DMS 273 treated with DMSO at 0.1 percent for 48 hours (cell line): ENCODE results near the gene SGCA.
A peak's percentile ranks its signal among the peaks of the same experiment; 100 is the strongest.

Experiments used
- DNase-seq: peaks from one replicate; lab custom pipeline; 2025; lab: John Stamatoyannopoulos, UW

SGCA gene

DNA sequence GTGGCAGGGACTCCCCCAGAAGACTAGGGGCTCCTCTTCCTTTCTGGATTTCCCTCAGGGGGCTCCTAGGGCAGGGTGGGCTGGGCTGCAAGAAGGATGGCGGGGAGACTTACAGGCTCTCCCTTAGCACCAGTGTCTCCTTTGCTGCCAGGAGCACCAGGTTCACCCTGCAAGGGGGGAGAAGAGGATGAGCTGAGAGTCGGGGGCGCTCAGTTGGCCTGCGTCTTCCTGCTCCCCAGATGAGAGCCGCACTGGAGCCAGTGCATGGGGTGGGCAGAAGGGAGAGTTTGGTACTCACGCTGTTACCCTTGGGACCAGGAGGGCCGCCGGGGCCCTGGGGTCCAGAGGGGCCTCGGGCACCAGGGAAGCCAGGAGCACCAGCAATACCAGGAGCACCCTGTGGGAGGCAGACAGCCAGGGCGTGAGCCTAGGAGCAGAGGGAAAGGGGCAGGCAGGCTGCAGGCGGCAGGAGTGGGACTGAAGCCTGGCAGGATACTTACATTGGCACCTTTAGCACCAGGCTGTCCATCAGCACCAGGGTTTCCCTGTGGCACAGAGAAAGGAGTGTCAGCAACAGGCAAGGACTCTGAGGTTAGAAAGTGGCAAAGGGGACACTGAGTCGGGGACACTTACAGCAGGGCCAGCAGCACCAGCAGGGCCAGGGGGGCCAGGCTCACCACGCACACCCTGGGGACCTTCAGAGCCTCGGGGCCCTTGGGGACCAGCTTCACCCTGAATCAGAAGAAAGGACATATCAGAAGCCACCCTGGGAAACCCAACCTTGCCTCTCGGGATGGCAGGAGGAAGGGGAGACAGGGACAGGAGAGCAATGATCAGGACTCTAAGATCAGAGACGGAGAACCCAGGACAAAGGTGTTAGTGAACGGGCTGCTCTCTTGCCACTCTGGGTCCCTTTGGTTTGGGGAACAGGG, 29.4 kb downstream of the SGCA start:
- DNase-seq, result no peak

DNA sequence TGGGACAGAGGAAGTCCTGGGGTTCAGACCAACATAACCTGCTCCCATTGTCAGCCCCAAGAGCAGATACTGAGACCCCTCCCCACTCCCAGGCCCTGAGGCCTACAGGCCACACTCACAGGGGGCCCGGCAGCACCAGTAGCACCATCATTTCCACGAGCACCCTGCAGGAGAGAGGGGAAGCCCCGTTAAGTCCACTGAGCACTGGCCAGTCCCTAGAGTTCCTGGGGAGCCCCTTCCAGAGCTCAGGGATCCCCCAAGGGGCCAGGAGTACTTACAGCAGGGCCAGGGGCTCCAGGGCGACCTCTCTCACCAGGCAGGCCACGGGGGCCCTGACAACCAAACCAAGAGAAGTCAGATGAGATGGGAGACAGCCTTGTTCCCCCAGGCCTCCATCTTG, 30.2 kb downstream of the SGCA start:
- DNase-seq, result no peak

DNA sequence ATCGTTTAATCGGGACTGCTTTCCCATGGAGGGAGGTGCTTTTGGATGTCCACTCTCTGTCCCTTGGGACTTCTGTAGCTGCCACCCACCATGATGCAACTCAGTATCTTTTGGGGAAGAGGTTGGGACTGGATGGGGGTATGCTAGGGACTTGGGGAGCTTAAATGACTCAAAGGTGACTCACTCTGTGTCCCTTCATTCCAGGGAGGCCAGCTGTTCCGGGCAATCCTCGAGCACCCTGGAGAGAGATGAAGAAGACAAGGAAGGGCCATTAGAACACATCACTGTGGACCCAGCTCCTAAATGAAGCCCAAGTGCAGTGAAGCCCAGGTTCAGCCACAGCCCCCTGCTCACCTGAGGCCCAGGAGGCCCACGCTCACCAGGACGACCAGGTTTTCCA, 31.0 kb downstream of the SGCA start:
- no peak for DNase-seq

DNA sequence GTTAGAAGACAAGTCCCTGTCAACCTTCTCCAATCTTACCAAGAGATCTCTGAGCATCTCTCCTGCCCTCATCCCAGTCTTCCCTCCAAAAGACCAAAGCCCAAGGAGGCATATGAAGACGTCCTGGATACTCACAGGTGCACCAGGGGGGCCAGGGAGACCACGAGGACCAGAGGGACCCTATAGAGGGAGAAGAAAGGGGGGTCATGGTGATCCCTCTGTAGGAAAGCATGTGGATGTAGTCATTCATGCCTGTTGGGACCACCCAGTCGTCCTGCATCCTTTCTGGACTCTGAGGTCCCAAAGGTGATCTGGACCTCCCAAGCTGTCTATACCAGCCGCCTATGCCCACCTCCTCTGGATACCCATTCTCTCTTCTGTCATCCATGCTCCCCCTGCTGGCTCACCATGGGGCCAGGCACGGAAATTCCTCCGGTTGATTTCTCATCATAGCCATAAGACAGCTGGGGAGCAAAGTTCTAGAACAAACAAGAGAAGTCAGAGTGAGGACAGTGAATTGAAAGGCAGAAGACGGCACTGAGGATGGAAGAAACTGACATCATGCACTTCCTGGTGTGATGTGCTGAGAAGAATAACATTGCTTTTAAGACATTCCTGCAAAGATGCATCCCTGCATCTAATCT, 32.3 kb downstream of the SGCA start:
- DNase-seq, result peak; percentile 24

DNA sequence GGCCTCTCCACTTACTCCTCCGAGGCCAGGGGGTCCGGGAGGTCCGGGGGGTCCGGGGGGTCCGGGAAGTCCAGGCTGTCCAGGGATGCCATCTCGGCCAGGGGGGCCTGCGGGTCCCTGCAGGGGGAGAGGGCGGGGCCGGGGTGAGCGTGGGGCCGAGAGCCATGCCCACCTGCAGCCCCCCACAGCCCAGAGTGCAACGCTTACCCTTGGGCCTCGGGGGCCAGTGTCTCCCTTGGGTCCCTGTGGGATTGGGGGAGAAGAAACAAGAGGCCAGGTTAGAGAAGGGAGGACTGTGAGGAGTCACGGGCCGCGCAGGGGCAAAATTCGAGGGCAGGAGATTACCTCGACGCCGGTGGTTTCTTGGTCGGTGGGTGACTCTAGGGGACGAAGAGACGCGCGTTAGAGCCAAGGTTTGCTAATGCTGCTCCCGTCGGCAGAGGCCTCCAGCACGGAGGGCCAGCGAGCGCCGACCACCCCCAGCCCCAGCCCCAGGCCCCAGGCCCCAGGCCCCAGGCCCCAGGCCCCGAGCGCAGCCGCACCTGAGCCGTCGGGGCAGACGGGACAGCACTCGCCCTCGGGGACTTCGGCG, 33.5 kb downstream of the SGCA start:
- no peak for DNase-seq

DNA sequence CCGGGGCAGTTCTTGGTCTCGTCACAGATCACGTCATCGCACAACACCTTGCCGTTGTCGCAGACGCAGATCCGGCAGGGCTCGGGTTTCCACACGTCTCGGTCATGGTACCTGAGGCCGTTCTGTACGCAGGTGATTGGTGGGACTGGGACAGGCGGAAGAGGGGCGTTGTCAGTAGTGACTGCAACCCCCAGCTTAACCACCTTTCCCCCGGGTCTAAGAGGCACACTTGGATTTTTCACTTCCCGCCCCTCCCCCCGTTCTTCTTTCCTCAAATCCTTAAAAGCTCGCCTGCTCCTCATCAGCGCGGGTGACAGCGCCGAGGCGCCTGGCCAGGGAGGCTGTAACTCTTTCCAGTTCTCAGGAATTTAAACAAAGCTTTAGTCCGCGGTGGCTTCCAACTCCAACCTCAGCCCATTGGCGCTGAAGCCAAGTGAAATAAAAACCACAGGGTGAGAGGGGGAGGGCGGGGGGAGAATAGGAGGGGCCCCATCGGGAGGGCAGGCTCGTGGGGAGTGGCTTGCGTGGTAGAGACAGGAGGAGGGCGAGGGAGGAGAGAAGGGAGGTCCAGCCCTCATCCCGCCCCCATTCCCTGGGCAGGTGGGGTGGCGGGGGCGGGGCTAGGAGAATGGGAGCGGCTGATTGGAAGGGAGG, 34.1 kb downstream of the SGCA start:
- peak; percentile 76 for DNase-seq

DNA sequence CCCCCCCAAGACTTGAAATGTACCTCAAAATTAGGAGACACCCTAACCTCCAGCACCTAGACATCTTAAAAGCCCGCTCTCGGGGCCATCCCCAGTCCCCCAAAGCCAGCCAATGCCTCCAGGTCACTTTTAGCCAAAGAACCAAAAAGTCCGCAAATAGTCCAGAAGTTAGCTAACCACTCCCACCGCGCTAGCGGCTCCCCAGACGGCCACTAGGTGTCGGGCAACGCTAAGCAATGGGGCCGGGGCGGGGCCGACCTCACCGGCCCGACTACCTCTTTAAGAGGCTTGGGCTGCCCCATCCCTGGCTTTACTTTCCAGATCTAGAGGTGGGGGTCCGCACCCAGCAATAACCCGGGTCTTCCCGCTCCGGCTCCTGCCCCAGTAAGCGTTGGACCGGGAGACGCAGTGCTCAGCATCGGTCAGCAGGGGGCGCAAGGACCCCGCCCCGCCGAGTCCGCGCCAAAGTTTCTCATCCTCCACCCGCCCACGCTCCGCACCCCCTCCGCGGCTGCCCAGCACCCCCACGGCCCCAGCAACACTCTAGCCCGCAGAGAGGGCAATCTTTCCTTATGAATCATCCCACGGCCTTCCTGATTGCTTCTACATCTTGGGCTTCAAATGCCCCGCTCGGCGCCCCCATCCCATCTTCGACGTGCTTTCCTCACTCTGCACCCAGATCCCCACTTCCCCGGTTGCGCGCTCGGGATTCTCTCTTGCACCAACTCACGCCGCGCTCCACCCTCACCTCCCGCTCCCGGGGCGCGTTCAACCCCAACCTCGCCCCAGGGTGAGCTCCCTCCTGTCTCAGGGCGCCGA, 34.9 kb downstream of the SGCA start:
- DNase-seq, result peak; percentile 76

DNA sequence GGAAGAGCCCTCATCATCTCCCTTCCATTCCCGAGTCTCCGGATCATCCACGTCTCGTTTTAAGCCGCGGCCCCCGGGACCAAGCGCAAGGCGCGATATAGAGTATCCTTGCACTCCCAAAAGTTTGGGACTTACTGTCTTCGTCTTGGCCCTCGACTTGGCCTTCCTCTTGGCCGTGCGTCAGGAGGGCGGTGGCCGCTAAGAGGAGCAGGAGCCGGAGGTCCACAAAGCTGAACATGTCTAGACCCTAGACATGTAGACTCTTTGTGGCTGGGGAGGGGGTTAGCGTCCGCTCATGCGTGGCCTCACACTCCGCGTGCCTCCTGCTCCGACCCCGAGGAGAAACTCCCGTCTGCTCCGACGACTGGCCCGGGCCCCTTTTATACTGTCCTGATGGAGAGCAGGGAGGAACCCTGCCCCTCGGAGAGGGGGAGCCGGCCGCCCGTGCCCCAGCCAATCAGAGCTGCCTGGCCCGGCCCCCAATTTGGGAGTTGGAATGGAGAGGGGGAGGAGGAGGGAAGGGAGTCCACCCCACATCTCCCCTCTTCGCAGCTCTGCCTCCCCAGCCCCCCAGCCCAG, 35.6 kb downstream of the SGCA start, which contains the start of gene COL1A1:
Gene COL1A1 (minus strand): TSS at position 356 of the 579 bp plus-strand sequence. CDS start 118 bp downstream, at position 238.
- DNase-seq, result no peak

DNA sequence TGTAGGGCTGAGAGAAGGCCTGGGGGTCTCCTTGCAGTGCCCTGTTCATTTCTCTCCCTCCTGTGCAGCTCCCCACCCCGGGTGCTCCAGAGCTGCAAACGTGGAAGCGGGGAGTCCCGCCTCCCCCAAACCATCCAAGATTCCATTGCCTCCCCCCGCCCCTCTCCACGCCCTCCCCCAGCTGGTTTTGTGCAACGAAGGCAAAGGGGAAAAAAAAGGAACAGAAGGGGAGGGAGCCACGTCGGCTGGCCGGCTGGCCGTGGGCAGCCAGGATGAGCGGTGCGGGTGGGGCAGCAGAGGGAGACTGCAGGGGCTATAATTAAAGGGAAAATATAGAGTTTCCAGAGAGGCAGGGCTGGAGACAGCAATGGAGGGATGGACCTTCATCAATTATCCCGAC, 37.3 kb downstream of the SGCA start:
- no peak for DNase-seq

DNA sequence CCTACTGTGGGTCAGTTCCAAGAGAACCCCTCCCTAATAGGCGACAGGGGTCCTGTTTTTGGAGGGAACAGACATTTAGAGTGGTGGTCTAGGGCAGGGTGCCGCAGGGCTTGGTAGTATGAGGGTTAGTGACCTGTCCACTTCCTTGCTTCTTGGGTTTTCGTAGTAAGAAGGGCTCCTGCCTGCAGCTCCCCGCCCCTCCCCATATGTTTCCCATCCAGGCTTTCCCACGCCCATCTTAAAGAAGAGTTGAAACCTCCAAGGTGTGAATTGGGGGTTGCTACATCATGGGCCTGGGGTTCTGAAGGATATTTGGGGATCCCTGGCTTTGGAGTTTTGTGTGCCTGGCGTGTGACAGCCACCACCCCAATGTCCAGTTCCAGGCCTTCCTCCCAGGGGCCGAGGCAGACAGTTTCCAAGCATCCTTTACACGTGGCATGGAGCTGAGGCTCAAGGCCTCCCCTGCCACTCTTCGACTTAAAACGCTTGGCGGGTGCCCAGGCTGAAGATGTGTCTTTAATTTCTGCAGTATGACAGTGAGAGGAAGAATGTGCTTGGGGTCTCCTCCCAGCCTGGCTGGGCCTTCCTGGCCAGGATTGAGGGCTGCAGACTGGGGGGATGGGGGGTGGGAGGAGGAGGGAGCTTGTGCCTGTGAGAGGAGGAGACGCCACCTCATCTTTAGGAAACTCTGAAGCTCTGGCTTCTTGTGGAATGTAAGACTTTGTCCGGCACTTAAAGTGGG, 38.0 kb downstream of the SGCA start:
- no peak for DNase-seq

DNA sequence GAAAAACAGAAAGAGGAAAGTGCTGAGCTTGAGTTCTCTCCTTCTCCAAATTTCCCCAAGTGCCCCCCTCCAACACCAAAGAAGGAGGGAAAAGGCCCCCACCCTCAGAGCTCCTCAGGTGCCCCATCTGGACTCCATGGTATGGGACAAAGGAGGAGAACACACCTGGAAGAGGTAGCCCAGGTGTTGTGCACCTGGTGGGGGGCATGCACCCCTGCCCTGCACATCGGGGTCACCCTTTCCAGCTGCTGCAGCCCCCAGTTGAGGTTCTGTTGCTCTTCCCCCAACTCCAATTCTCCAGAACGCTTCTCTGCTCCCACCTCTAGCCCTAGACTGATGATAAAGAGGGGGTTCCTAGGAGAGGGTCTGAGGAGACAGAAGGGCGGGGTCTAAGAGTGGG, 38.6 kb downstream of the SGCA start:
- no peak for DNase-seq

DNA sequence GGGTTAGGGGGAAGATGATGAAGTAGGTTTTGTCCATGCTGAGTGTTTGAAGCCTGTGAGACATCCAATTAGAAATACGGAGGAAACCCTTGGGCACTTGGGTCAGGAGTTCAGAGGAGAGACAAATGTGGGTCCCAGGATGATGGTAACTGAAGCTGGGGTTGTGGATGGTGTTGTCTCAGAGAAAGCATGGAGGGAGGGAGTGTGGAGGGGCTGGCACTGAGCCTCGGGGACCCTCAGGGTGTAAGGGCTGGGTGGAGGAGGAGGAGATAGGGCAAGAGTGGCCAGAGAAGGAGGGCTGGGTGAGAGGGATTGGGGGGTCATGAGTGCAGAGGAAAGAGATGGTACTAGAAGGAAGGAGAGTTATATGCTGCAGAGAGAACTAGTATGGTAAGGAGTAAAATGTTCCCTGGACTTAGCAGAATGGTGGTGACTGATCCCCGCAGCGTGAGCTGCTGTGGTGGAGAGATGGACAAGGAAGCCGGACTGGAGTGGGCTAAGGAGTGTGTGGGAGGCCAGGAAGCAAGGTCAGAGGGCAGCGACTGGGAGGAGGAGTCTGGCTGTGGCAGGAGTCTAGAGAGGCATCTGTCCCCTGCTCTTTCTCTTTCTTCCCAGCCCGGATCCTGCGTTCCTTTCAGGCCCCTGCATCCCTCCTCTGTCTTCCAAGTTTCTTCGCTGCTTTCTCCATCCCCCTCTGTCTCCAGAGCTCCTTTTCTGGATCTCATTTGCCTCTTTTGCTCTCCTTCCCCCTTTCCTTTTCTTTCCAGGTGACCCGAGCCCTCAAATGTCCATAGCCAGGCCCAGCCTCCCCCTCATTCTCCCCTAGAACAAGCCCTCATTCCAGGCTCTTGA, 39.5 kb downstream of the SGCA start:
- DNase-seq, result no peak

DNA sequence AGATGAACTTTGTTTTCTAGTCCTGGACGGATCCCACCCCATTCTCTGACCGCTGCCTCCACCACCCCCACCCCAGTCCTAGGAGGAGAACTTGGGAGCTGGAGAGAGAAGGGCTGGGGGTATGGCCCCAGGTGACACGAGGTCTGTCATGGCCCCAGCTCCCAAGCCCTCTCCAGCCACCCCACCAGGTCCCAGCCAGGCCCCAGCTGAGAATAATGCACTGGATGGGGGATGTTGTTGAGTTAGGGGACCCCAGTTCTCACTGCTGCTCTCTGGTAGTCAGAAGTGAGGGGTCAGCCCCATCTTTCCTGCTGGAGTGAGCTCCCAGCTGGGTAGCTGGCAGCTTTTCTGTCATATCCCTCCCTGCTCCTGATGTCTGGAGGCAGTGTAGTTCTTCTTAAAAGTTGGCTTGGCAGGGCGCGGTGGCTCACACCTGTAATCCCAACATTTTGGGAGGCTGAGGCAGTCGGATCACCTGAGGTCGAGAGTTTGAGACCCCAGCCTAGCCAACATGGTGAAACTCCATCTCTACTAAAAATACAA, 40.2 kb downstream of the SGCA start:
- no peak for DNase-seq

DNA sequence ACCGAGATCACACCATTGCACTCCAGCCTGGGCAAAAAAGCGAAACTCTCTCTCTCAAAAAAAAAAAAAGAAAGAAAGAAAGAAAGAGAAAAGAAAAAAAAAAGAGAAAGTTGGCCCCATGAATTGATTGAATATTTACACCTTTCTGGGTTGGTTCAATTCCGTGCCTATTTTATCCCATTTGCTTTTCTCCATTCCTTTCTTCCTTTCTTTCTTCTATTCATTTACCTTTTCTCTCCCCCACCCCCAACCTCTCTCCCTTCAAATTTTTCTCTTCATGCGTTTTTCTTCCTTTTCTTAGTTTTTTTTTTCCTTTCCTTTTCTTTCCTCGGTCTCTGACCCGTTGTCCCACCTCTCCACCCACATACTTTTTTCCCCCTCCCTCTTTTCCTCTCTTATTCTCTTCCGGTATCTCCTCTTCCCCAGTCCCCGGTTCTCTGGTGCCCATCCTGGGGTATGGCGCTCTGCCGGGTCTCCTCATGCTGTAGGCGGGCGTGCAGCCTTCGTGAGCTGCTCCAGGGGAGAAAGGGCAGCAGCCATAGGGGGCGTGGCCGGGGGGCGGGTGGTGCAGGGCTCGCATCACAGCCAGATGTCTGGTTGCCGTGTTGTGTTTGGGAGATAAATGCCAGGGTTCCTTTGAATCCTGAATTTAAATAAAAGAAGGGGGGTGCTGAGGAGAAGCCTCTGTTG, 40.9 kb downstream of the SGCA start:
- peak; percentile 30 for DNase-seq

DNA sequence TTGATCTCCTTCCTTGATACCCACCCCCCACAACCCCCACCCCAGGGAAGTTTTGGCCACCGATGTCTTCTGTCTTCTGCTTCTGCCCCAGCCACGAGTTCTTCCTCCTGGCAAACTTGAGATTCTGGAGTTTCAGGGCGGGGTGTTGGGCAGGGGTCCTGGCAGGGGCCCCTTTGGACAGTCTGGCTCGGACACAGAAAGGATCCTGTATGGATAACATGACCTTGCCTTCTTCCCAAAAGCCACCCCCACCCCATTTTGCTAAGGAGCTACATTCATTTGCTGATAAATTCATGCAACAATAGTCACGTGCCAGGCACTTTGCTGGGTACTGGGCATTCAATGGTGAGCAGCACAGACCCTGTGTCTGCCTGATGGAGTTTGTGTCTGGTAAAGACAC, 41.5 kb downstream of the SGCA start:
- DNase-seq, result no peak

DNA sequence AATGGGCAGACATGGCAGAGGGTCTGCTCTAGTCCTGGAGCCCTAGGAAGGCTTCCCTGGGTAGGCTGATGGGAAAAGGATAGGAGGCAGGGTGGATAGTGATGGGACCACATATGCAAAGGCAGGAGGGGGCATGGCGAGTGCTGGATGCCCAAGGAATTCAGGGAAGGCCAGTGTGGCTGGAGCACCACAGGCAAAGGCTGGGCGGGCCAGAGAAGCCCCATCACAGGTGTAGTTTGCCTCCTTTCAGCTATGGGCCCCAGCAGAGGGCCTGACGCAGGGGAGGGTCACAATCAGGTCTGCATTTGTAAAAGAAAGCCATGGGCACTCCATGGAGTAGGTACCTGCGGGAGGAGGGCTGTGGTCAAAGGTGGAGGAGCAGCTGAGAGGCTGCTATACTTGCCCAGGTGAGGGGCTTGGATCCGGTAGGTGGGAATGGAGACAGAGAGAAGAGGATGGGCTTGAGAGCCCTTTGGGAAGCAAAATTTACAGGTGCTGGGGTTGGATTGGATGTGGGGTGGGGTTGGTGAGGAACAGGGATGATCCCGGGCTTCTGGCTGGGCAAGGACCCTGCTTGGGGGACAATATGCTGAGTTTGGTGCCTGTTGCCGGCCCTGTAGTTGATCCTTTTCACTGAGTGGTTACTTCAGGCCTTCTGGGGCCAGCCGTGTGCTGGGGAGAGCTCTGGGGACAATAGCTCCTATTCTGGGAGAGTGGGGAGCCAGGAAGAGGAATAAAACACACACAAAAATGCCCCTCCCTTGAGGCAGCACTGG, 42.2 kb downstream of the SGCA start:
- no peak for DNase-seq

DNA sequence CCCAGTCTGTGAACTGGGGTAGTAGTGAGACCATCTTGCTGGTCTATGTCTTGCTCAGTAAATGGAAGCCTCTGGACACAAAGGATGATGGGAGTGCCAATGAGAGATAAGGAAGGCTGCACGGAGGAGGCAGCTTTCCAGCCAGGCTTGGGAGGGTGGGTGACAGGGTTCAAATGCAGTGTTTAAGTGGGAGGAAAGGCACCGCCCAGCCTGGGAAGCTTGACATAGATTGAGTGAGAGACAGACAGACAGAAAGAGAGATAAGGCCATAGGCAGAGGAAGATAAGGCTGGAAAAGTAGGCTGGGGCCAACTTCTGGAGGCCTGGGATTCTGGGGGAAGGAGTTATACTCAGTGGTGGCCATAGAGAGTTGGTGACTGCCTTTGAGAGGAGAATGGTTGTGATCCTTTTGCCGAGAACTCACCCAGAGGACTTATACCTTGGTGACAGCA, 42.8 kb downstream of the SGCA start:
- no peak for DNase-seq

DNA sequence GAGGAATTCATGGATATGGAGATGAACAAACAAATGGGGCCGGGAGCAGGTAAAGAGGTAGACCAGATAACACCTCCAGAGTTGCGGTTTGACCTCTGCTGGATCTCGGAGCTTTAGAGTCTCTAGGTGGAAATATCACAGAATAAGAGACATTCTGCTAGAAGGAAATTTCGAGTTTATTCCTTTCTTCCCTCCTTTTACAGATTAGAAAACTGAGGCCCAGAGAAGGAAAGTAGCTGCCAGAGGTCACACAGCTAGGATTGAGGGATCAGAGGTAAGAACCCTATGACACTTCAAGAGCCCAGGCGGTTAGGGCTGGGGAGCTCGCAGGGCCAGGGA, 43.3 kb downstream of the SGCA start:
- DNase-seq, result no peak
